Mesendoderm (in vitro differentiated cells): ENCODE measurements around the gene FCHO2.
"Not testable (repeated sequence)": the region's sequence is repeated elsewhere in the genome, so short reads cannot be mapped to it uniquely, and the experiment has no call there.

Experiments
- DNase-seq: peaks from one replicate; pipeline ENCODE4 v3.0.0; 2013
- H2AK5ac ChIP-seq: 2 replicates; pipeline ENCODE4 v1.6.1; 2013; ENCODE audit warnings: low read length, inconsistent platforms
- H2BK120ac ChIP-seq: 2 replicates; pipeline ENCODE4 v1.6.1; 2013; ENCODE audit warnings: low read depth, mild to moderate bottlenecking, low read length, moderate library complexity, mixed read lengths
- H2BK15ac ChIP-seq: replicated peaks from 2 replicates; pipeline ENCODE4 v1.6.1; 2013; ENCODE audit warnings: low read depth, mild to moderate bottlenecking, moderate library complexity
- H2BK5ac ChIP-seq: 2 replicates; pipeline ENCODE4 v1.6.1; 2013; ENCODE audit warnings: low read length, inconsistent platforms
- H3K18ac ChIP-seq: 2 replicates; pipeline ENCODE4 v1.6.1; 2013; ENCODE audit warnings: mild to moderate bottlenecking, low read length, mixed read lengths
- H3K23ac ChIP-seq: one replicate; pipeline ENCODE4 v1.6.1; 2013; ENCODE audit warnings: low read length
- H3K27ac ChIP-seq: 2 replicates; pipeline ENCODE4 v1.5.1; 2013; ENCODE audit warnings: low read depth, mild to moderate bottlenecking, inconsistent platforms, low read length, moderate library complexity
- H3K27me3 ChIP-seq: 2 replicates; pipeline ENCODE4 v1.6.1; 2013; ENCODE audit warnings: low read length, control low read depth, mild to moderate bottlenecking, inconsistent platforms; ENCODE audit not compliant: insufficient read depth, poor library complexity
- H3K36me3 ChIP-seq: 2 replicates; pipeline ENCODE4 v1.6.1; 2013; ENCODE audit warnings: low read length, inconsistent platforms; ENCODE audit not compliant: control insufficient read depth, insufficient read depth
- H3K4ac ChIP-seq: one replicate; pipeline ENCODE4 v1.6.1; 2013; ENCODE audit warnings: low read depth, mild to moderate bottlenecking, low read length, moderate library complexity
- H3K4me1 ChIP-seq: 2 replicates; pipeline ENCODE4 v1.6.1; 2013; ENCODE audit warnings: low read depth, low read length, inconsistent platforms; ENCODE audit not compliant: control insufficient read depth
- H3K4me2 ChIP-seq: 2 replicates; pipeline ENCODE4 v1.6.1; 2013; ENCODE audit warnings: low read length
- H3K4me3 ChIP-seq: 2 replicates; pipeline ENCODE4 v1.5.1; 2013; ENCODE audit warnings: mild to moderate bottlenecking, low read length
- H3K56ac ChIP-seq: one replicate; pipeline ENCODE4 v1.6.1; 2013; ENCODE audit warnings: low read length
- H3K79me1 ChIP-seq: 2 replicates; pipeline ENCODE4 v1.6.1; 2013; ENCODE audit warnings: low read length, inconsistent platforms
- H3K79me2 ChIP-seq: 2 replicates; pipeline ENCODE4 v1.6.1; 2013; ENCODE audit warnings: mild to moderate bottlenecking, low read length; ENCODE audit not compliant: control insufficient read depth, insufficient read depth
- H3K9ac ChIP-seq: 2 replicates; pipeline ENCODE4 v1.6.1; 2013; ENCODE audit warnings: low read length, inconsistent platforms
- H4K5ac ChIP-seq: one replicate; pipeline ENCODE4 v1.6.1; 2013; ENCODE audit warnings: low read length
- H4K8ac ChIP-seq: one replicate; pipeline ENCODE4 v1.6.1; 2013; ENCODE audit warnings: low read depth, mild to moderate bottlenecking, control low read depth, low read length, moderate library complexity
- WGBS: extraction: QIAGEN DNeasy Blood & Tissue Kit; methylation state at CpG from one replicate; pipeline ENCODE4 v1.1.7; 2013; ENCODE audit warnings: low lambda C conversion rate, missing lambda C conversion rate; ENCODE audit not compliant: insufficient coverage; ENCODE audit errors: extremely low coverage; 5-methylcytosine and 5-hydroxymethylcytosine counted together

Gene FCHO2

GRCh38 chr5:72921886-72922285 is 34.0 kb upstream of the FCHO2 start:
- H2BK15ac ChIP-seq = no peak overlapping the region
- no peaks in the 10 kb centered on the region for H3K36me3 ChIP-seq
- no peak overlapping the region for H2BK120ac ChIP-seq
- H3K79me2 ChIP-seq = no peaks in the 10 kb centered on the region
- H3K4me2 ChIP-seq = no peak overlapping the region
- no peaks in the 10 kb centered on the region for H3K27me3 ChIP-seq
- H3K18ac ChIP-seq = no peak overlapping the region
- no peak overlapping the region for H3K4me3 ChIP-seq
- no peak overlapping the region for H3K9ac ChIP-seq
- H3K4me1 ChIP-seq = no peaks in the 10 kb centered on the region
- no peak overlapping the region for H4K8ac ChIP-seq
- H4K5ac ChIP-seq = no peak overlapping the region
- no peak overlapping the region for H3K56ac ChIP-seq
- no peak overlapping the region for H2BK5ac ChIP-seq
- no peak overlapping the region for H3K23ac ChIP-seq
- H3K27ac ChIP-seq = no peak overlapping the region
- no CpG with 5 or more reads among the region's 2 CpGs for WGBS
- no peak overlapping the region for H2AK5ac ChIP-seq
- no peak overlapping the region for H3K4ac ChIP-seq
- H3K79me1 ChIP-seq = no peaks in the 10 kb centered on the region
- no peak for DNase-seq

- Histone ChIP-seq H2BK120ac (no peak overlapping the region), H3K36me3 (no peaks in the 10 kb centered on the region), H2BK5ac (no peak overlapping the region), H3K79me2 (no peaks in the 10 kb centered on the region), H4K8ac (no peak overlapping the region), H3K27ac (no peak overlapping the region), H3K4me1 (no peaks in the 10 kb centered on the region), H3K27me3 (no peaks in the 10 kb centered on the region), H3K9ac (no peak overlapping the region), H4K5ac (no peak overlapping the region), H3K4ac (no peak overlapping the region), H3K79me1 (no peaks in the 10 kb centered on the region), H3K4me2 (no peak overlapping the region), H2AK5ac (no peak overlapping the region), H3K18ac (no peak overlapping the region), H2BK15ac (no peak overlapping the region), H3K56ac (no peak overlapping the region), H3K4me3 (no peak overlapping the region), H3K23ac (no peak overlapping the region)
- DNase-seq = no peak
- WGBS = no CpG with 5 or more reads among the region's 1 CpG
These were observed 33.4 kb upstream of the FCHO2 start for GRCh38 chr5:72922422-72922821.

GRCh38 chr5:72925336-72926010 is 30.4 kb upstream of the FCHO2 start:
- H3K4ac ChIP-seq = no peak overlapping the region
- no peak overlapping the region for H2BK15ac ChIP-seq
- no peaks in the 10 kb centered on the region for H3K79me2 ChIP-seq
- H2BK120ac ChIP-seq = no peak overlapping the region
- no peak overlapping the region for H2BK5ac ChIP-seq
- H4K8ac ChIP-seq = no peak overlapping the region
- H3K4me3 ChIP-seq = no peak overlapping the region
- no peak overlapping the region for H3K4me2 ChIP-seq
- no peak overlapping the region for H3K56ac ChIP-seq
- H3K27ac ChIP-seq = no peak overlapping the region
- H2AK5ac ChIP-seq = no peak overlapping the region
- no peaks in the 10 kb centered on the region for H3K36me3 ChIP-seq
- no peaks in the 10 kb centered on the region for H3K79me1 ChIP-seq
- no peak overlapping the region for H3K18ac ChIP-seq
- no peak overlapping the region for H3K9ac ChIP-seq
- no peaks in the 10 kb centered on the region for H3K27me3 ChIP-seq
- no peaks in the 10 kb centered on the region for H3K4me1 ChIP-seq
- WGBS = no CpG with 5 or more reads among the region's 33 CpGs
- no peak overlapping the region for H3K23ac ChIP-seq
- H4K5ac ChIP-seq = no peak overlapping the region
- no peak for DNase-seq

GRCh38 chr5:72932686-72933085 is 23.2 kb upstream of the FCHO2 start:
- H2BK15ac ChIP-seq, H2BK5ac ChIP-seq, H3K18ac ChIP-seq, H3K27ac ChIP-seq, H4K5ac ChIP-seq, H3K56ac ChIP-seq, H2BK120ac ChIP-seq, H3K23ac ChIP-seq, H4K8ac ChIP-seq, H3K36me3 ChIP-seq, H3K4me2 ChIP-seq, H3K4me1 ChIP-seq, H3K27me3 ChIP-seq, H3K79me1 ChIP-seq, H3K4me3 ChIP-seq, H3K79me2 ChIP-seq, H2AK5ac ChIP-seq, H3K9ac ChIP-seq, DNase-seq, H3K4ac ChIP-seq: not testable (repeated sequence)
- no CpG with 5 or more reads among the region's 2 CpGs for WGBS

- H2BK5ac ChIP-seq, H3K56ac ChIP-seq, H2AK5ac ChIP-seq, H3K18ac ChIP-seq, H3K23ac ChIP-seq, H2BK120ac ChIP-seq, H3K4me2 ChIP-seq, H3K27me3 ChIP-seq, H4K8ac ChIP-seq, H3K4ac ChIP-seq, H3K9ac ChIP-seq, H4K5ac ChIP-seq, H3K27ac ChIP-seq, H3K36me3 ChIP-seq, H3K4me3 ChIP-seq, H3K79me1 ChIP-seq, H3K4me1 ChIP-seq, DNase-seq, H3K79me2 ChIP-seq, H2BK15ac ChIP-seq: not testable (repeated sequence)
- no CpG with 5 or more reads among the region's 32 CpGs for WGBS
These were observed 20.7 kb upstream of the FCHO2 start for GRCh38 chr5:72934953-72935725.
